Astrocyte (in vitro differentiated cells and primary cell): ENCODE measurements around the gene KCNK15. TPM values are rescaled to one million over a fixed set of nuclear protein-coding genes. Genes with fewer than 3 reads are reported as not detected.
A peak's percentile ranks its signal among the peaks of the same experiment; 100 is the strongest.

ENCODE experiments used
- DNase-seq: peaks from one replicate; pipeline ENCODE4 v3.0.0-alpha.2; 2010; ENCODE audit warnings: low read depth
- FAIRE-seq: peaks from 2 replicates; lab custom pipeline; 2011; peaks lifted over from hg19 to GRCh38; lab: Jason Lieb, UNC
- H2AFZ ChIP-seq: 2 replicates; pipeline ENCODE4 v1.6.0; 2012; ENCODE audit warnings: low read depth, low read length, inconsistent platforms
- H3K27ac ChIP-seq: 2 replicates; pipeline ENCODE4 v1.5.1; 2011; ENCODE audit warnings: low read depth, low read length, inconsistent platforms
- H3K27me3 ChIP-seq: 2 replicates; pipeline ENCODE4 v1.6.0; 2011; ENCODE audit warnings: low read length, inconsistent platforms; ENCODE audit not compliant: insufficient read depth
- H3K36me3 ChIP-seq: 2 replicates; pipeline ENCODE4 v1.5.1; 2011; ENCODE audit warnings: low read length, inconsistent platforms; ENCODE audit not compliant: insufficient read depth
- H3K4me1 ChIP-seq: 2 replicates; pipeline ENCODE4 v1.5.1; 2011; ENCODE audit warnings: low read length, inconsistent platforms; ENCODE audit not compliant: insufficient read depth
- H3K4me2 ChIP-seq: 2 replicates; pipeline ENCODE4 v1.6.0; 2012; ENCODE audit warnings: low read length, inconsistent platforms
- H3K4me3 ChIP-seq: 2 replicates; pipeline ENCODE4 v1.5.1; 2011; ENCODE audit warnings: low read depth, mild to moderate bottlenecking, low read length, inconsistent platforms; ENCODE audit not compliant: insufficient read depth
- H3K79me2 ChIP-seq: 2 replicates; pipeline ENCODE4 v1.6.0; 2012; ENCODE audit warnings: mild to moderate bottlenecking, low read length, inconsistent platforms; ENCODE audit not compliant: insufficient read depth
- H3K9ac ChIP-seq: 2 replicates; pipeline ENCODE4 v1.6.0; 2012; ENCODE audit warnings: mild to moderate bottlenecking, low read length, inconsistent platforms
- H3K9me3 ChIP-seq: 2 replicates; pipeline ENCODE4 v1.5.1; 2012; ENCODE audit warnings: low read depth, mild to moderate bottlenecking, low read length, inconsistent platforms; ENCODE audit not compliant: insufficient read depth
- H4K20me1 ChIP-seq: 2 replicates; pipeline ENCODE4 v1.6.0; 2012; ENCODE audit warnings: low read length, inconsistent platforms; ENCODE audit not compliant: insufficient read depth
- H3K27ac Mint-ChIP-seq: one replicate; pipeline ENCODE4 v1.8.0; 2021; ENCODE audit warnings: mild to moderate bottlenecking, mixed read lengths; ENCODE audit not compliant: unreplicated experiment
- H3K27me3 Mint-ChIP-seq: one replicate; pipeline ENCODE4 v1.8.0; 2021; ENCODE audit warnings: low read depth, mixed read lengths; ENCODE audit not compliant: unreplicated experiment
- H3K36me3 Mint-ChIP-seq: one replicate; pipeline ENCODE4 v1.8.0; 2021; ENCODE audit warnings: low read depth, mixed read lengths; ENCODE audit not compliant: unreplicated experiment
- H3K4me1 Mint-ChIP-seq: one replicate; pipeline ENCODE4 v1.8.0; 2021; ENCODE audit warnings: low read depth, mixed read lengths; ENCODE audit not compliant: unreplicated experiment
- H3K4me3 Mint-ChIP-seq: one replicate; pipeline ENCODE4 v1.8.0; 2021; ENCODE audit warnings: mild to moderate bottlenecking, moderate library complexity, mixed read lengths; ENCODE audit not compliant: unreplicated experiment
- H3K9me3 Mint-ChIP-seq: one replicate; pipeline ENCODE4 v1.8.0; 2021; ENCODE audit warnings: mild to moderate bottlenecking, mixed read lengths; ENCODE audit not compliant: unreplicated experiment
- EZH2 ChIP-seq: IDR thresholded peaks from 2 replicates; pipeline ENCODE4 v1.6.1; 2012; ENCODE audit warnings: mild to moderate bottlenecking, low read length, inconsistent platforms; ENCODE audit not compliant: insufficient read depth
- total RNA-seq: library from RNA; stranded (reverse); gene quantifications from 2 replicates; pipeline ENCODE4 v1.2.1, GENCODE V29; 2021
- TF ChIP-seq, protein P1 (sequence below): IDR thresholded peaks from 2 replicates; pipeline ENCODE4 v1.5.1; 2011; ENCODE audit warnings: low read depth, mild to moderate bottlenecking, inconsistent platforms, low read length, moderate library complexity; ENCODE audit not compliant: insufficient read depth

The KCNK15 gene
- total RNA-seq, 1 donor from 2014 or later: 0.14 TPM

- no peak for FAIRE-seq
- peaks cover 10% of the 10 kb centered on the region for H3K4me1 Mint-ChIP-seq
- TF ChIP-seq, protein P1, sequence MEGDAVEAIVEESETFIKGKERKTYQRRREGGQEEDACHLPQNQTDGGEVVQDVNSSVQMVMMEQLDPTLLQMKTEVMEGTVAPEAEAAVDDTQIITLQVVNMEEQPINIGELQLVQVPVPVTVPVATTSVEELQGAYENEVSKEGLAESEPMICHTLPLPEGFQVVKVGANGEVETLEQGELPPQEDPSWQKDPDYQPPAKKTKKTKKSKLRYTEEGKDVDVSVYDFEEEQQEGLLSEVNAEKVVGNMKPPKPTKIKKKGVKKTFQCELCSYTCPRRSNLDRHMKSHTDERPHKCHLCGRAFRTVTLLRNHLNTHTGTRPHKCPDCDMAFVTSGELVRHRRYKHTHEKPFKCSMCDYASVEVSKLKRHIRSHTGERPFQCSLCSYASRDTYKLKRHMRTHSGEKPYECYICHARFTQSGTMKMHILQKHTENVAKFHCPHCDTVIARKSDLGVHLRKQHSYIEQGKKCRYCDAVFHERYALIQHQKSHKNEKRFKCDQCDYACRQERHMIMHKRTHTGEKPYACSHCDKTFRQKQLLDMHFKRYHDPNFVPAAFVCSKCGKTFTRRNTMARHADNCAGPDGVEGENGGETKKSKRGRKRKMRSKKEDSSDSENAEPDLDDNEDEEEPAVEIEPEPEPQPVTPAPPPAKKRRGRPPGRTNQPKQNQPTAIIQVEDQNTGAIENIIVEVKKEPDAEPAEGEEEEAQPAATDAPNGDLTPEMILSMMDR: no peak
- TF ChIP-seq EZH2: no peak
- H3K4me1 ChIP-seq: peaks cover 8% of the 10 kb centered on the region
- no peak for DNase-seq
- no peaks in the 10 kb centered on the region for H3K9me3 Mint-ChIP-seq
- H3K36me3 ChIP-seq: no peaks in the 10 kb centered on the region
- H3K27ac ChIP-seq: no peak overlapping the region
- no peak overlapping the region for H3K4me2 ChIP-seq
- H3K36me3 Mint-ChIP-seq: no peaks in the 10 kb centered on the region
- H3K27ac Mint-ChIP-seq: peak overlapping the region; percentile 75
- H3K9ac ChIP-seq: no peak overlapping the region
- no peaks in the 10 kb centered on the region for H3K9me3 ChIP-seq
- H3K27me3 Mint-ChIP-seq: peaks cover 6% of the 10 kb centered on the region
- H2AFZ ChIP-seq: no peak overlapping the region
- no peaks in the 10 kb centered on the region for H3K79me2 ChIP-seq
- H3K4me3 ChIP-seq: no peak overlapping the region
- no peak overlapping the region for H3K4me3 Mint-ChIP-seq
- peaks cover 8% of the 10 kb centered on the region for H4K20me1 ChIP-seq
- H3K27me3 ChIP-seq: no peaks in the 10 kb centered on the region
Measured at GRCh38 chr20:44722990-44723389, 22.7 kb upstream of the KCNK15 start.

DNA sequence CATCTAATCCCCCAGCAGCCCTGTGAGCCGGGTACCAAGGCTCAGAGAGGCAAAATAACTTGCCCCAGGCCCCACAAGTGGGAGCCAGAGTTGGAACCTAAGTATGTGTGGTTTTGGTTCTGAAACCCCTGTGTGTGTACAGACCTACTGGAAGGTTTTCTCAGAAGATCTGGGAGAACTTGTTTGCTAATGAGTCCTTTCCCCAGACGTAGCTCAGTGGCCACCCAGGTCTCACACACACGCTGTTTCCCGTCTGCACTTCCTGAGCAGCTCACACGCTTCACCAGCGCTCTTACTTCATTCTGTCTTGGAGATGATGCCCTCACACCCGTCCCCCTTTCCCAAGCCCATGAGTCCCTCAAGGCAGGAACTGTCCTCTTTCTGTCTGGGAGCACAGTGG lies 22.3 kb upstream of the KCNK15 start:
- FAIRE-seq: no peak
- no peak overlapping the region for H3K27ac Mint-ChIP-seq
- H3K4me1 ChIP-seq: peaks cover 8% of the 10 kb centered on the region

GRCh38 chr20:44723798-44724362 lies 21.8 kb upstream of the KCNK15 start:
- Histone ChIP-seq H3K27me3 (no peaks in the 10 kb centered on the region), H2AFZ (no peak overlapping the region), H3K4me3 (no peak overlapping the region), H3K36me3 (no peaks in the 10 kb centered on the region), H3K79me2 (no peaks in the 10 kb centered on the region), H3K9ac (no peak overlapping the region), H4K20me1 (peaks cover 8% of the 10 kb centered on the region), H3K4me2 (no peak overlapping the region), H3K9me3 (no peaks in the 10 kb centered on the region), H3K4me1 (peaks cover 12% of the 10 kb centered on the region), H3K27ac (no peak overlapping the region)
- FAIRE-seq: no peak
- Mint-ChIP-seq H3K27me3 (peaks cover 6% of the 10 kb centered on the region), H3K9me3 (no peaks in the 10 kb centered on the region), H3K36me3 (no peaks in the 10 kb centered on the region), H3K4me3 (no peak overlapping the region), H3K27ac (no peak overlapping the region), H3K4me1 (peaks cover 14% of the 10 kb centered on the region)
- no peak for DNase-seq
- TF ChIP-seq EZH2: no peak
- TF ChIP-seq, protein P1: no peak

More for the DNA sequence above, 22.3 kb upstream of the KCNK15 start:
- peaks cover 8% of the 10 kb centered on the region for H4K20me1 ChIP-seq
- no peaks in the 10 kb centered on the region for H3K36me3 Mint-ChIP-seq
- H3K79me2 ChIP-seq: no peaks in the 10 kb centered on the region
- H3K4me2 ChIP-seq: no peak overlapping the region
- H3K9me3 ChIP-seq: no peaks in the 10 kb centered on the region
- TF ChIP-seq EZH2: no peak
- TF ChIP-seq, protein P1: no peak
- H3K36me3 ChIP-seq: no peaks in the 10 kb centered on the region
- no peak overlapping the region for H3K27ac ChIP-seq
- H3K4me3 ChIP-seq: no peak overlapping the region
- H3K9me3 Mint-ChIP-seq: no peaks in the 10 kb centered on the region
- no peak for DNase-seq
- peaks cover 10% of the 10 kb centered on the region for H3K4me1 Mint-ChIP-seq
- no peak overlapping the region for H3K9ac ChIP-seq
- H3K27me3 ChIP-seq: no peaks in the 10 kb centered on the region
- H3K4me3 Mint-ChIP-seq: no peak overlapping the region
- H2AFZ ChIP-seq: no peak overlapping the region
- H3K27me3 Mint-ChIP-seq: peaks cover 6% of the 10 kb centered on the region
